ENCODE results near the gene CHMP1B.

The CHMP1B gene

DNA sequence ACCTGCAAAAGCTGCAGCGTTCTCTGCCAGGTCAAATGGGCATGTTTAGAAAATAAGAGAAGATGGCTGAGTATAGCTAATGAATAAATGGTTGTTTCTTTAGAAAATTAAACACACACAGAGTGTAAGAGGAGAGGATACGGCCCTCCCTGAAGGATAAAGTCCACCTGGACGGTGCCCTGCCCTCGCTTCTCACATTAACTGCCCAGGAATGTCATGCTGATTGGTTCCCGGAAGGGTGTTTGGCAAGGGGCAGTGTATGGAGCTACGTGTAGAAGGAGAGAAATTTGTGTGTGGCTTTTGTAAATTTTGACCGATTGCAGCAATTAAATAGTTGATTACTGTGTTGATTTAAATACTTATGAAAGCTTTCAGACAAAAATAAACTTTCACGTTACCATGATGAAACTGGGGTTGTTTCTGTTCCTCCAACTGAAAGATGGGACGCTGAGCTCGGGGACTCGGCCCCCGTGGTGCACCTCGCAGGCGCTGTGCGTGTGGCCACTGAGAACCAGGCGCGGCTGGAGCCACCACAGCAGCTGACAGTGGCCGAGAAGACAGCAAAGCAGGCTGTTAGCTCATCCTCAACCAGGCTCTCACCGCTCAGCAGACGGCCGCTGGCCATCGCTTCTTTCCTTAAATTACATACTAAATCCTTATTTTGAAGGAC lies 34.2 kb downstream of the CHMP1B start:
- Histone ChIP-seq H3K27me3 (ENCODE audit: insufficient read depth, poor library complexity, severe bottlenecking) (no peaks in the 10 kb centered on the region), H3K27ac (replicated peaks) (no peak overlapping the region), H3K4me3 (replicated peaks; ENCODE audit: insufficient read depth, low read length) (no peak overlapping the region)
- TF ChIP-seq SPI1 (IDR thresholded peaks at IDR 0.05; ENCODE audit: borderline replicate concordance, low read depth) (no peak), POLR2AphosphoS5 (IDR thresholded peaks at IDR 0.05; ENCODE audit: low read depth) (no peak), GABPA (IDR thresholded peaks at IDR 0.05; ENCODE audit: low read depth) (no peak)
- TF ChIP-seq, protein P1, sequence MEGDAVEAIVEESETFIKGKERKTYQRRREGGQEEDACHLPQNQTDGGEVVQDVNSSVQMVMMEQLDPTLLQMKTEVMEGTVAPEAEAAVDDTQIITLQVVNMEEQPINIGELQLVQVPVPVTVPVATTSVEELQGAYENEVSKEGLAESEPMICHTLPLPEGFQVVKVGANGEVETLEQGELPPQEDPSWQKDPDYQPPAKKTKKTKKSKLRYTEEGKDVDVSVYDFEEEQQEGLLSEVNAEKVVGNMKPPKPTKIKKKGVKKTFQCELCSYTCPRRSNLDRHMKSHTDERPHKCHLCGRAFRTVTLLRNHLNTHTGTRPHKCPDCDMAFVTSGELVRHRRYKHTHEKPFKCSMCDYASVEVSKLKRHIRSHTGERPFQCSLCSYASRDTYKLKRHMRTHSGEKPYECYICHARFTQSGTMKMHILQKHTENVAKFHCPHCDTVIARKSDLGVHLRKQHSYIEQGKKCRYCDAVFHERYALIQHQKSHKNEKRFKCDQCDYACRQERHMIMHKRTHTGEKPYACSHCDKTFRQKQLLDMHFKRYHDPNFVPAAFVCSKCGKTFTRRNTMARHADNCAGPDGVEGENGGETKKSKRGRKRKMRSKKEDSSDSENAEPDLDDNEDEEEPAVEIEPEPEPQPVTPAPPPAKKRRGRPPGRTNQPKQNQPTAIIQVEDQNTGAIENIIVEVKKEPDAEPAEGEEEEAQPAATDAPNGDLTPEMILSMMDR (IDR thresholded peaks at IDR 0.05; ENCODE audit: insufficient read depth, low read length): no peak
- TF ChIP-seq, protein P2, sequence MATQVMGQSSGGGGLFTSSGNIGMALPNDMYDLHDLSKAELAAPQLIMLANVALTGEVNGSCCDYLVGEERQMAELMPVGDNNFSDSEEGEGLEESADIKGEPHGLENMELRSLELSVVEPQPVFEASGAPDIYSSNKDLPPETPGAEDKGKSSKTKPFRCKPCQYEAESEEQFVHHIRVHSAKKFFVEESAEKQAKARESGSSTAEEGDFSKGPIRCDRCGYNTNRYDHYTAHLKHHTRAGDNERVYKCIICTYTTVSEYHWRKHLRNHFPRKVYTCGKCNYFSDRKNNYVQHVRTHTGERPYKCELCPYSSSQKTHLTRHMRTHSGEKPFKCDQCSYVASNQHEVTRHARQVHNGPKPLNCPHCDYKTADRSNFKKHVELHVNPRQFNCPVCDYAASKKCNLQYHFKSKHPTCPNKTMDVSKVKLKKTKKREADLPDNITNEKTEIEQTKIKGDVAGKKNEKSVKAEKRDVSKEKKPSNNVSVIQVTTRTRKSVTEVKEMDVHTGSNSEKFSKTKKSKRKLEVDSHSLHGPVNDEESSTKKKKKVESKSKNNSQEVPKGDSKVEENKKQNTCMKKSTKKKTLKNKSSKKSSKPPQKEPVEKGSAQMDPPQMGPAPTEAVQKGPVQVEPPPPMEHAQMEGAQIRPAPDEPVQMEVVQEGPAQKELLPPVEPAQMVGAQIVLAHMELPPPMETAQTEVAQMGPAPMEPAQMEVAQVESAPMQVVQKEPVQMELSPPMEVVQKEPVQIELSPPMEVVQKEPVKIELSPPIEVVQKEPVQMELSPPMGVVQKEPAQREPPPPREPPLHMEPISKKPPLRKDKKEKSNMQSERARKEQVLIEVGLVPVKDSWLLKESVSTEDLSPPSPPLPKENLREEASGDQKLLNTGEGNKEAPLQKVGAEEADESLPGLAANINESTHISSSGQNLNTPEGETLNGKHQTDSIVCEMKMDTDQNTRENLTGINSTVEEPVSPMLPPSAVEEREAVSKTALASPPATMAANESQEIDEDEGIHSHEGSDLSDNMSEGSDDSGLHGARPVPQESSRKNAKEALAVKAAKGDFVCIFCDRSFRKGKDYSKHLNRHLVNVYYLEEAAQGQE (IDR thresholded peaks at IDR 0.05; ENCODE audit: insufficient replicate concordance, low read depth): no peak
- no peak for DNase-seq (ENCODE audit: low read depth in 1 of 2, low spot score in 1 of 2)

DNA sequence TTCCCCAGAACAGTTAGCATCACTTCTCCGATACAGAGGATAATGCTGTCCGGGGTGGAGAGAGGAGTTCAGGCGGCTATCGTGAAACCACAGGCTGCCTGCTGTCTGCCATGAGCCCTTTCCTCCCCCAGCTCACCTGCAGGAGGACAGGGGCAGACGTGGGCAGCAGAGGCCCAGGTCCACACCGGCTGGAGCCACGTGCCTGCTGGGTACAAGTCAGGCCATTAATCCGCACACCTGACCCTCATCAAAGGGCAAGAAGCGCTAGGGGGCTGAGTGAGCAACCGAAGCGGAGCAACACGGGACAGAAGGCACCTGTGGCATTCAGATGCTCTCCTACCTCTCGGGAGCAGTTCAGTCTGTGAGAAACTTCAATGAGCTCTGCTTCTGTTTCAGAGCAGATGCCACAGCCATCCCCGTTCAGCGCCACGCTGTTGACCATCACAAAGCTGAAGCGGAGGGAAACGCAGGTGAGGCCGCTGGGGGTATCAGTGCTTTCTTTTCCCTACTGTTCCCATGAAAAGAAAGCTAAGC lies 35.4 kb downstream of the CHMP1B start:
- no peak overlapping the region for H3K4me3 ChIP-seq (replicated peaks; ENCODE audit: insufficient read depth, low read length)
- TF ChIP-seq SPI1 (IDR thresholded peaks at IDR 0.05; ENCODE audit: borderline replicate concordance, low read depth): no peak
- TF ChIP-seq POLR2AphosphoS5 (IDR thresholded peaks at IDR 0.05; ENCODE audit: low read depth): no peak
- TF ChIP-seq, protein P1 (IDR thresholded peaks at IDR 0.05; ENCODE audit: insufficient read depth, low read length): no peak
- no peak for TF ChIP-seq GABPA (IDR thresholded peaks at IDR 0.05; ENCODE audit: low read depth)
- TF ChIP-seq, protein P2 (IDR thresholded peaks at IDR 0.05; ENCODE audit: insufficient replicate concordance, low read depth): no peak

DNA sequence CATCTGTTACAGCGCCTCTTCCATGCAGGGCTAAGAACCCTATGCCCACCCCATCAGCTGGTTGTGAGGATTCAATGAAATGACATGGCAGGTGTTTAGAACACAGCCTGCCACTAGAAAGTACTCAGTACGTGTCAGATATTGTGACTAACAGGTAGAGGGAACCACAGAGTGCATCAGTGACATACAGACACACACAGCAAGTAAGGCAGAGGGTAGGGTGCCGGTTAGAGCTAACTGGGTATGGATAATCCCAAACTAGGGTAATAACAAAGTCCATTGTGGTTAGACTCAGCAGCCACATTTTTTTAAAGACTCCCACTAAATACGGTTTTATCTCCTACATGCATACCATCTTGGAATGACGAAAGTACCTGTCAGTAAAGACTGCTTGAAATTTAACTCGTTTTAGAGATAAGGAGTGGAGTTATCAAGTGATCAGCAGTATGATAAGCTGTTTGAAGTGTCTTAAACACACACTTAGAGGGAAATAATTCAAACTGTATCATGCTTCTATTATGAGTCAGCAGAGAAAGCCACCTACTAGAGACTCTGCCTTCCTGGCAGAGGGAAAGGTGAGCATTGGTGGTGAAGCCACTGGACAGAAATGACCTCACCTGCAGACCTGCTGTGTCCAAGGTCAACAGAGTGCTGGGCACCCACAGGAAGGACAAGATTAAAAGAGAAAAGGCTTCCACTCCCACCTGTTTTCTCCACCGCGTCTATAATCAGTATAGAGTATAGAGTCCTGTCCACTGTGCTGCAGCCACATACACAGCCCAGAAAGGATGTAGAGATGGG lies 36.3 kb downstream of the CHMP1B start:
- DNase-seq (ENCODE audit: low read depth in 1 of 2, low spot score in 1 of 2): no peak
- H3K4me3 ChIP-seq (replicated peaks; ENCODE audit: insufficient read depth, low read length): no peak overlapping the region
- no peak for TF ChIP-seq SPI1 (IDR thresholded peaks at IDR 0.05; ENCODE audit: borderline replicate concordance, low read depth)
- no peak for TF ChIP-seq POLR2AphosphoS5 (IDR thresholded peaks at IDR 0.05; ENCODE audit: low read depth)
- no peak for TF ChIP-seq GABPA (IDR thresholded peaks at IDR 0.05; ENCODE audit: low read depth)
- TF ChIP-seq, protein P2 (IDR thresholded peaks at IDR 0.05; ENCODE audit: insufficient replicate concordance, low read depth): no peak
- TF ChIP-seq, protein P1 (IDR thresholded peaks at IDR 0.05; ENCODE audit: insufficient read depth, low read length): no peak
- no peak overlapping the region for H3K27ac ChIP-seq (replicated peaks)
- H3K27me3 ChIP-seq (ENCODE audit: insufficient read depth, poor library complexity, severe bottlenecking): no peaks in the 10 kb centered on the region

More for the DNA sequence above, 35.4 kb downstream of the CHMP1B start:
- Histone ChIP-seq H3K27ac (replicated peaks) (no peak overlapping the region), H3K27me3 (ENCODE audit: insufficient read depth, poor library complexity, severe bottlenecking) (no peaks in the 10 kb centered on the region)
- no peak for DNase-seq (ENCODE audit: low read depth in 1 of 2, low spot score in 1 of 2)
